Effector CD4-positive, alpha-beta T cell (primary cell): ENCODE results near the gene UBE2O.

Source experiments
- DNase-seq: peaks from one replicate; pipeline ENCODE4 v3.0.0-alpha.2; 2020

The UBE2O gene

DNA sequence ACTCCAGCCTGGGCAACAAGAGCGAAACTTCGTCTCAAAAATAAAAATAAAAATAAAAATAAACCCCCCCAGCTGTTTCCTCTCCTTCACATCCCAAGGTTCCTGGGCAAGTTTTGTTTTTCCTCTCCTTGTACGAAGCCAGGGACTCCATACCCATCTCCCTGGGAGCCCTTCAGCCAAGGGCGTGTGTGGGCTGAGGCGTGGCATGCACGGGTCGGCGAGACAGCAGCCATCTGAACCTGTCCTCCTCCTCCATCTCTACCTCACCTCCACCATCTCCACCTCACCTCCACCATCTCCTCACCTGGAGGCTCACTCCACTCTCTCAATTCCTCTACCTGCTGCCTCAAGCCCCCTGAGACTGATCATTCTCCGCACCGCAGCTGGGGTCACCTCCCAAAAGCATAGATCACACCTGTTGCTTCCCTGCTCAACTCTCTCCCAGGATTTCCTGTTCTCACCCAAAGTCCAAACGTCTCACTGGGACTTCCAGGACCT, 31.3 kb upstream of the UBE2O start:
- DNase-seq: no peak

DNA sequence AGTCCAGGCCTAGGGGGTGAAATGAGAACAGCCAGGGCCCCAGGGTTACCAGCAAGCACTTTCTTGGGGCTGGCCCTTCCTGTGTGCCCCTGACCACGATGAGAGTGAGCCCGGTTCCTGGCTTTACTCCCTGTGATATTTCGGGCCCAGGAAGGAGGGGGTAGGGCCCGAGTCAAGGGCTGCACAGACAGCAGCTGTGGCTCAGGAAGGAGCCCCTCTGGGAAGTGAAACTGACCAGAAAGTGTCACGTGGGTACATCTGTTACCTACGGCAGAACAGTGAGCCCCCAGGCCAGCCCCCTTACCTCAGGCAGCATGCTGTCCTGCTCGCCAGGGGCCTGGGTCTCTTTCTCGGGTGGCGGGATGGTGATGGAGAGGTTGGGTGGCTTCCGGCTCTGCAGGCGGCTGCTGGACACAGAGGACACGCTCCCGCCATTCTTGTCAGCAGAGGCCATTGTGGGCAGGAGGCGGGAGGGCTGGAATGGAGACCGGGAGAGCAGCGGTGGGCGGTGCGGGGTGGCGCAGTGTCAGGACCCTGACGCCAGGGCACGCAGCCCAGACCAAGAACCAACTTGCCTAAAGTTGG, 28.2 kb upstream of the UBE2O start:
- DNase-seq: no peak

DNA sequence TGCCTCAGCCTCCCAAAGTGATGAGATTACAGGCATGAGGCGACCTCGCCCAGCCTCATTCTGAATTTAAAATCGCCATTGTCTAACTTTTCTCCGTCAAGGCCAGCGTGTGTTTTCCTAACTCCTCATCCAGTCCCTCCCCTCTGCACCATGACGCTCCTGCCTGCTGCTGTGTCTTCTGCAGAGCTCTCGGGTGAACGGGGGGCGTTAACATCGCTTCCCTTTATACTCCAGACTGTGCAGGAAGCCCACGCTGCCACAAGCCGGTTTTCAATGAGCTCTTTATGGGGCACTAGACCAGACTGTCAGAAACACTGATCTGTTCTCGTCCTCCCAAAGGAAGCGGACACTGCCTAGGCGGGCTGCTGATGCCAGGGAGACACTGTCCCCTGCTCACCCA, 27.7 kb upstream of the UBE2O start:
- no peak for DNase-seq

DNA sequence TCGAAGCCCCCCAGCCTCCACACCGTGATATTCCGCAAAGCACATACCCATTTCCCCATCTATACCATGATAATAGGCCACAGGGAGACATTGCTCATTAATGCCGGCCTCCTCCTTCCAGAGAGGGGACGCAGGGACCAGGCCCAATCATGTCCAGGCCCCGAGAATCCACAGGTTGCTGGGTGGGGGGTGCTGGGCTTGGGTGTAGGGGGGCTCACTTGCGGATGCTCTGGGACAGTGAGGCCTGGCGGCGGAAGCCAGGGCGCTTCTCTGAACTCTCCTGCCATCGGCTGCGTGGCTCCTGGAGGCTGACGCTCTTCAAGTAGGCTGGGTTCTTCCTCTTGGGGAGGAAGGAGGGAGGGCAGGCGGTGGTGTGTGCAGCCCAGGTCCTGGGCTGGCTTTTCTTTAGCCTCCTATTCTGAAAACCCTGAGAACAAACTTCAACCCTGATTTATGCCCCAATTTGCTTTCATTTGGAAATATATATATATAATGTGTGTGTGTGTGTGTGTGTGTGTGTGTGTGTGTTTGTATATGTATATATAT, 26.6 kb upstream of the UBE2O start:
- no peak for DNase-seq

DNA sequence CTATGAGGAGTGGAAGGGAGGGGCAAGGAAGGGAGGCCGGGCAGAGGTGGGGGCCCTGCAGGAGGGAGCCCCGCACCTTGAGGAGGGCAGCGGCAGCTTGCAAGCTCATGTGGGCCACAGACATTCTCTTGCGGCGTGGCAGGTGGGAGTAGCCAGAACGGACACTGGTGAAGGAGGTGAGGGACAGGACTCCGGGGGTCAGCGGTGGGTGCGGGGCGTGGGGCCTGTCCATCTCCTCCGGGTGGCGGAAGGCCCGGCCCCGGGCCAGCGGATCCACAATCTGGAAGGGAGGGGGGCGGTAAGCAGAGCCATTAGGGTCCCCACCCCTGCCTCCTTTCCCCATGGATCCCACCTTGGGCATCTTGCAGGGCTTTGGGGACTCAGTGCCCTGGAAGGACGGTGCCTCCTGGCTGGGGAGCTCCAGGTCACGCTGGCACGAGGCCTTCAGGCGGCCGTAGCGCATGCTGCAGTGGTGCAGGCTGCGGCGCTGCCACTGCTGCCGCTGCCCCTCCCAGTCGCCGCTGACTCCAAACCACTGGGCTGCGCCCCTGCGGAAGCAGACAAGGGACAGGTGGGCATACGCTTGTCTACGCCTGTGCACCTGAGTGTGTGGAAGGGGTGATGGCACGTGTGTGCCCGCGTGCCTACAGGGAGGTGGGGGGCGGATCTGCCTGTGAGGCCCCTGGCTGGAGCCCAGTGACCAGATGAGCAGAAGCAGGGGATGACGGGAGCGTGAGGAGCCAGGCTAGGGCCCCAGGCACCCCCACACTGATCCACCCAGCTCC, 26.0 kb upstream of the UBE2O start:
- DNase-seq: no peak

DNA sequence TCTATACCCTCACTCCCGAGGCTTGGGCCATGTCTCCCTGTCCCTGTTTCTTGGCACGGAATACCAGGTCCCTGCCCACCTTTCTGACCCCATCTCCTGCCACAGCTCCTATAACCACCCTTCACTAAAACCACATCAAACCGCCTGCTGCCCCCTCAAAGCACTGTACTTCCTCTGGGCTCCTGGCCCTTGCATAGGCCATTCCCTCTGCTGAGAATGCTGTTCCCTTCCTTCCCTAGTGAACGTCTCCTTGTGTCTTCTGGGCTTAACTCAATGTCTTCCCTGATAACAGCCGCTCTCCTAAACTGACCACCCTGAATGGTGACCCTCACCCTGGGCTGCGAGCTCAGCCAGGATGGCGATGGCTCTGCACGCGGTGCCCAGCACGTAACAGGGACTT, 25.1 kb upstream of the UBE2O start:
- DNase-seq: no peak

DNA sequence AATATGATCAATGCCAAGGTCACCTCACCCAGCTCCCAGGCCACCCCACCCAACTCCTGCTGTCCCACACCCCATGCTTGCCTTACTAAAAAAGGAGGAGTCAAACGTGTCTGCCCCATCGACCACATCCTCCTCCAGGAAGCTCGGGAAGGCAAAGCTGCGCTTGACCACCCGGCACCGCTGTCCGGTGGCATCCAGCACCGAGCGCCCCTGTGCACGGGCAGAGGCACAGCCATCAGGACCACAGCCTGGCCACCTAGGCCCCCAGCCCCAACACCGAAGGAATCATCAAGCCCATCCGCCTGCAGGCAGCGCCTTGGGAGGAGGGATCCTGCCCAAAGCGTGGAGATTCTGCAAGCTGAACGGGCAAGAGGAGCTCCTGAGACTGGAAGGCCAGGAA, 24.6 kb upstream of the UBE2O start:
- DNase-seq: no peak

DNA sequence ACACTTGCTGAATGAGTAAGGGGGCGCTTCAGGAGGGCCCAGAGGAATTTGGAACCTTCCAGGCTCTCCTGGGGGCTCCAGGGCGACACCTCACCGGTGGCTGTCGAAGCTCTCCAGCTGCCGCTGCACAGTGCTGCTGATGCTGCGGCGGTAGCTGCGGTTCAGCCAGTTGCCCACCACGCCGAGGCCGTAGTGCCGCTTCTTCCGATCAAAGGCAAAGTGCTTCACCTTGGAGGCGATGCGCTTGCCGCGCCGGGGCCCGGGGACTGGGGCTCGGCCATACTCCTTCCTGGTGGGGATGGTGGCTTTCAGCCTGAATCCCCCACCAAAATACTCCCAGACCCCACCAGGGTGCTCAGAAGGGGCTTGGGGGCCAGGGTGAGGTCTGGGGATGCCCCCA, 23.8 kb upstream of the UBE2O start:
- DNase-seq: no peak

DNA sequence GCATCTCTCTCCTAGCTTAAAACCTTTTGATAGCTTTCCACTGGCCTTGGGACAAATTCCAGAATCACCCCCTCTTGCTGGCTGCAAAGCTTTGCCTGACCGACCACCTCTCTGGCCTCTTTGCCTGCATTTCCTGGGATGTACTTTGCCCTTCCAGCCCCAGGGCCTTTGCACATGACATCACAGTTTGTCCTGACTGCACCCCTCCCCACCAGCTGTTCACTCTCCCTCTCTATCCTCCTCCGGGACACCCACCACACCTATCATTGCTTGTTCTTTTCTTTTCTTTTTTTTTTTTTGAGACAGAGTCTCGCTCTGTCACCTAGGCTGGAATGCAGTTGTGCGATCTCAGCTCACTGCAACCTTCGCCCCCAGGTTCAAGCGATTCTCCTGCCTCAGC, 22.4 kb upstream of the UBE2O start:
- no peak for DNase-seq

DNA sequence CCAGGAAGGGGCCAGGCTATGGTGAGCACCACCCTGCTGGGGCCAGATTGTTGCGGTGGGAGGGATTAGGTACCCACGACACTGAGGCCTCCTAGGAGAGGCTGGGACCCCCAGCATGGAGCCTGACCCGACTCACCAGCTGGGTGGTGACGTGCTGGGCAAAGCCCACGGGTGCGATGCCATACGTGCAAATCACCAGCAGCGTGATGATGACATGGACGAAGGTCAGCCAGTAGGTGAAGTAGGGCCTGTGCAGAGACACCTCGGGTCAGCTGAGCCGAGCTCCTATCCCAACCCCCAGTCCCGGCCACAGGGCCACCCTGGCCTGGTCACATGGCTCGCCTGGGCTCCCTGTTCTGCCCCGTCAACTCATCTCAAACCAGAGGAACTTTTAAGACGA, 21.9 kb upstream of the UBE2O start:
- no peak for DNase-seq

DNA sequence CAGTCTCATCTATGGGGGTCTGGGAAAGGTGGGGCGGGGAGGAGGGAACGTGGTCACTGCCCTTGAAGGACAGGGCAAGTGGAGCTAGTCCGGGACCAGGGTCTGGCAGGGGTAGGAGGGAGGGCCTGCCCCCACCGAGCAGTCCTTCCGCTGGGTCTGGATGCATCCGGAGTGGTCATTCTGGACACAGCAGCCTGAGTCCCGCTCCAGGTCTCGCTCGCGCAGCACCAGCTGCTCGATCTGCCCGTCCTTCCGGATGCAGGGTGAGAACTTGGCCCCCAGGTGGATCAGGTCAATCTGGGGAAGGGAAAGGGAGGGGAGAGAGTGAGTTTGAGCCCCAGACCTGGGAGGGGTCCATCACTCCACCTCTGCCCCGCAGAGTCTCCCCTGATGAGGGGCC, 21.3 kb upstream of the UBE2O start:
- no peak for DNase-seq

DNA sequence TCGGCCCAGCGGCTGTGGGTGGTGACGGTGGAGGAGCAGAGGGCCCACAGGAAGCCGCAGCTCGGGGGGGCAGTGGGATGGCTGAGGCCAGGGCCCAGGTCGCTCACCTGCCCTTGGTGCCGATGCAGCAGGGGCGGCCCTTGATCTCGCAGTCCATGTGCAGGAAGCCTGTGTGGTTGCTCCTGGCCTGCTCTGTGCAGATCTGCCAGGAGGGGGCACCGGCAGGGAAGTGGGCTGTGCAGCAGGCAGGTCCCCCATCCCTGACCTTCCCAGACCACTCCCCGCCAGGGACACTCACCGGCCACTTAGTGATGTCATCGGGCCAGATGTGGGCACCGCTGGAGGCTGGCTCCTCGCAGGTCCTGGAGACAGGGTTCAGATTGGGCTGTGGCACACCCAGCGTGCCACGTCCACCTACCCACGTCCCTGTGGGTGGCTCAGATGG, 20.6 kb upstream of the UBE2O start:
- no peak for DNase-seq

DNA sequence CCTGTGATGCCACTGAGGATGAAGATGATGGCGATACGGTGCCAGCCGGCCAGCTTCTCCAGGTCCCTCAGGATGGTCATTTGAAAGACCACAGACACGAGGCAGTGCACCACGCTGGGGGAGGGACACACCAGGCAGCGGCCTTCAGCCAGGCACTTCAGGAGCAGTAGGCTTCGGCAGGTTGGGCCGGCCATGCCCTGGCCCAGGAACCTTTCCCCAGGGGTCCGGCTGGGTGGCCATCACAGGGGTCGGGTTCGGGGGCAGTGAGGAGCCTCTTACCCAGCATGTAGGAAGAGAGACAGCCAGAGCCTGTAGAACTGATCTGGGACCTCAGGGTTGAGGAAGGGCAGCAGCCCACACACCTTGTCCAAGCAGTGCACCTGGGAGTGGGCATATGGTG, 19.8 kb upstream of the UBE2O start:
- DNase-seq: no peak

DNA sequence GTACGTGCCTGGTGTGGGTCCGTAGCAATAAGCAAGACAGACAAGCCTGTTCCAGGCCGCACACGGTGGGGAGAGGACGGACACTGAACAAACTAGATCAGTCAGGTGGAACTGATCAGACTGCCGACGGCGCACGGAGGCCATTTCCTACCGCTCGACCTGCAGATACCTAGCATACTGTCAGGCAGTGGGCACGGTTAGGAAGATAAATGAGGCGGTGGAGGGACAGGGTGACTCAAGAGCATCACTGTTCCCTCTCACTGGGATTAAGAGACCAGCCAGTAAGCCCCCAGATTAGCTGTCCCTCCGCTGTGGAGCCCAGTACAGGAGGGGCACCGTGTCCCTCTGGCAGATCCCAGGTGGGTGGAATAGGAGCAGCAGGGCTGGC, 19.3 kb upstream of the UBE2O start:
- DNase-seq: no peak

DNA sequence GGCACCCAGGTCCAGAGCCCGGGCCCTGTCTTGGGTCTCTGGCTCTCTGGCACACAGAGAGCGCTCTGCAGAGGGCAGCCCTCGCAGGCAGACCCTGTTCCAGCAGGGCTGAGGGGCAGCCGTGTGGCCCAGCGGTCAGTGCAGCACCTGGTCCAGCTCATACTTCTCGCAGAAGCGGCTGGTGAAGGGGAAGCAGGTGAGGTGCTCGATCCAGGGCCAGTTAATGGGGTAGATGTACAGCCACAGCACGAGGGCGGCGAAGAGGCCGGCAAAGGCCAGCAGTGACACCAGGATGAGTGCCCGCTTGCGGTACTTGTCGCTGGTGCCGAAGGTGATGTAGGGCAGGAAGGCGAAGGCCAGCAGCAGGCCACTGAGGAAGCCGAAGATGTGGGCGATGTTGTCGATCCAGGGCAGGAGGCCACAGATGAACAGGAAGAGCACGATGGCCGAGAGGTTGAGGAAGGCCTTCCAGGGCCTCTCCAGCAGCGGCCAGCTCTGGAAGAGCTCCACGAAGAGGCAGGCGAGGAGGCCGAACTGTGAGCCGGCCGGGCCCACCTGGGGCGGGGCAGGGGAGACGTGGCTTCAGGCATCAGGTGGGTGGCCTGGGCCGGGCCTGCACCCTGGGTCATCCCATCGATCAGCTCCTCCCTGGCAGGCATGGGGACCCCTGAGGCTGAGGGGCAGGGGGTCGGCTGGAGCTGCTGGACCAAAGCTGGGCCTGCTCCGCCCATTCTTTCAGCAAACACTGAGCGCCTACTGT, 18.7 kb upstream of the UBE2O start:
- no peak for DNase-seq

DNA sequence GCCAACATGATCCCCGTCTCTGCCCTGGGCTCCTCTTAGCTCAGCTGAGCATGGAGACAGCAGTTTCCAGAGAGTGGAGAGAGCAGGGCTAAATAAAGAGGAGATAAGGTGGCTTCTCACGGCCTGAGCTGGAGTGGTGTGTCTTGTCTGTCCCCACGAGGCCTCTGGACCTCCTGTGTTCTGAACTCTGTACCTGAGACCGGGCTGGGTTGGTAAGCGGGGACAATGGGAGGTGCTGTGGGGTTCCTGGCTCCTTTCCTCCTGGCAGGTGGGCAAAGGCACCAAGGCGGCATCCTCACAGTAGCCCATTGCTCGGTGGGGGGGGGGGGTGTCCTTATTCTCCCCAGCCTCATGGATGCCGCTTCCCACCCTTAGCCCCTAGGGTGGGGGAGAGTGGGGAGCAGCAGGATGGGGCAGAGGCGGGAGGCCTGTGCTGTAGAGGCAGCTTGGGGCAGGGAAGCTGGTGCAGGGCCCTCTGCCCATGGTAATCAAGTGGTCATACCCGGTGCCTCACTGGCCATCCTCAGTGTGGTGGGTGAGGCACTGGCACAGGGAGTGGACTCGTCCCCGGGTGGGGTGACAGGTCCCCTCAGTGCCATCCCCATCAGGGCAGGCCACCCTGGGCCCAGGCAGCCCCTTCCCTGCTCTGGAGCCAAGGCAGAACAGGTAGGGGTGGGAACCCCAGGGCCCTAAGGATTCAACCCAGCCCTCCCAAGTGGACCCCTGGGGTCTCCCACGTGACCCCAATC, 17.2 kb upstream of the UBE2O start:
- DNase-seq: no peak

DNA sequence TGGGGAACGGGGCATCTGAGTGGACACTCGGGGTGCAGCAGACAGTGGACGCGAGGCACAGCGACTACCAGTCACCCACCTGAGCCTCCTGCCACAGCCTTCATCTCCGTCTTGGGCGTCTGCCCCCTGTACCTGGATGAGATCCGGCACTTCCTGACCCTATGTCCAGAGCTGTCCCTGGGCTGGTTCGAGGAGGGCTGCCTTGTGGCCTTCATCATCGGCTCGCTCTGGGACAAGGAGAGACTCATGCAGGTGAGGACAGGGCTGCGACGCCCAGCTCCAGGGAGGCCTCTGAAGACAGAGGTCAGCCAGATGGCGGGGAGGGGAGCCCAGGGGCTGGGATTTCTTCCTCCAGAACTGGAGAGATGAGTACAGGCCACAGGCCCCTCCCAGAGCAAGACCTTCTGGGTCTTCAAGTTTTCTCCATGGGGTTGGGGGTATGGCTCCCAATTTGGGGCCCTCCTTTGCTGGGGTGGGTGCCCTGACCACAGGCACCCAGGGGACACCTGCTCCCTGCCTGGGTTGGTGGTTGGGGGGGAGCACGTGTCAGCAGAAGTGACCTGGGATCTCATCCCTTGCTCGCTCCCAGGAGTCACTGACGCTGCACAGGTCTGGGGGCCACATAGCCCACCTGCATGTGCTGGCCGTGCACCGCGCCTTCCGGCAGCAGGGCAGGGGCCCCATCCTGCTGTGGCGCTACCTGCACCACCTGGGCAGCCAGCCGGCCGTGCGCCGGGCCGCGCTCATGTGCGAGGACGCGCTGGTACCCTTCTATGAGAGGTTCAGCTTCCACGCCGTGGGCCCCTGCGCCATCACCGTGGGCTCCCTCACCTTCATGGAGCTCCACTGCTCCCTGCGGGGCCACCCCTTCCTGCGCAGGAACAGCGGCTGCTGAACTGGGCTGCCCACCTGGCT, 16.4 kb upstream of the UBE2O start:
- no peak for DNase-seq

DNA sequence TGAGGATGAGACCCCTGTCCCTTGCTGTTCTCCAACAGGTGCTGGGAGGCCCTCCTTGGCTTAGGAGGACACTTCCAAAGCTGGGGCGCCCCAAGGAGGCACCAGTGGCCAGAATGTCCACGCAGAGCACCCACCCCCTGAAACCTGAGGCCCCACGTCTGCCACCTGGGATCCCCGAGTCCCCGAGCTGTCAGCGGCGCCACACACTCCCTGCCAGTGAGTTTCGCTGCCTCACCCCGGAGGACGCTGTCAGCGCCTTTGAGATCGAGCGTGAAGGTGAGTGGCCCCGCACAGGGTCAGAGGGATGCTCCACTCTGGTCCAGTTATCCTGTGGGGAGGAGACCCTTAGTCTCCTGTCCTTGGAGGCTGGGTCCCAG, 15.7 kb upstream of the UBE2O start:
- DNase-seq: no peak

DNA sequence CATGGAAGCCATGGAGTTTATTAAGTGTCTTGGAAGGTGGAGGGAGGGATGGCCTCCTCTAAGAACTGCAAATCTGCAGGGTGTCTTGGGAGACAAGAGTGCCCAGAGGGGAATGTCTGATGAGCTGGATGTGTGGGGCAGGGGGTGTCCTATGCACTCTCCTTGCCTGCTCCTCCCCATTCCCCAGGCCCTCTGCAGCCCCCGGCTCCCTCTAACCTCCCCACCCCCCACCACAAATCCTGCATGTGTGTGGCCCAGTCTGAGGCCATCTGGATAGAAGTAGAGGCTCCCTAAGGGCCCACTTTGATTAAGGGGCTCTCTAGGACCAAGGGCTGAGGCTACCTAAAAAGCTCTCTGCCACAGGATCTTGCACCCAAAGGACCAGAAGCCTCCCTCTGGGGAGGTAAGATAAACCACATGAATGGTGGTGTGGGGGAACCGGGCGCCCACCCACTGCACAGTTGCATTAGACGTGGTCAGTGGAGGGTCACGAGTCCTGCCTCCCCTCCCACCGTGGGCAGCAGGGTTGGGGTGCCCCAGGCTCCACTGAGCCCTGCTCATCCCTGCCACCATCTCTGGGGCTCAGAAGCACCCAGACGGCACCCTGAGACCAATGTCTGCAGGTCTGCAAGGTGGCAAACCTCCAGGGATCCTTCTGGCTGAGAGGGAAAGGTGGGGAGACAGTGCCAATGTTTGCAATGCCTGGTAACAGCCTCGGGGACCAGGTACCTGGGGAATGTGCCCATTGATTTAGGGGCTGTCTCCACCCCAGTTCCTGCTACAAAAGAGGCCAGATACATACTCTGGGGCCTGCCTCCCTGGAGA, 15.1 kb upstream of the UBE2O start:
- DNase-seq: no peak

DNA sequence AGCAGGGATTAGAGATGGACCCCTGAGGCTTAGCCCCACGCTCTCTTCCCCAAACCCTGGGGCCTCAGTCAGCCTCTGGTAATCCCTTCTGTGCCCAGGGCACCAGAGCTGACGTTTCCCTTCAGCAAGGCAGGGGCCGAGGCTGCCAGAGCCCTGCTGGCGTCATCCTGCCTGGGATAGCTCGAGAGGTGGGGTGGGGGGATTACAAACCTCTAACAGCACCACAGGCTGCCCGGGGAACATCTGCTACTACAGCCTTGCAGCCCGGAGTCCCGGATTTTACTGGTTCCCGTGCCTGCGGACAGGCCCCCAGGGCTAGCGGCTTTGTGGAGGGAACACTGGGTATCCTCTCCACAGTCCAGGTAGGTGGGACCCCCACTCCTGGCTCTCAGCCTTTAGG, 14.4 kb upstream of the UBE2O start, which contains the start of gene AANAT:
TSS of gene AANAT (plus strand) at position 238 of the 400 bp plus-strand sequence. CDS start 1,144 bp downstream, outside the sequence.
- DNase-seq: no peak

DNA sequence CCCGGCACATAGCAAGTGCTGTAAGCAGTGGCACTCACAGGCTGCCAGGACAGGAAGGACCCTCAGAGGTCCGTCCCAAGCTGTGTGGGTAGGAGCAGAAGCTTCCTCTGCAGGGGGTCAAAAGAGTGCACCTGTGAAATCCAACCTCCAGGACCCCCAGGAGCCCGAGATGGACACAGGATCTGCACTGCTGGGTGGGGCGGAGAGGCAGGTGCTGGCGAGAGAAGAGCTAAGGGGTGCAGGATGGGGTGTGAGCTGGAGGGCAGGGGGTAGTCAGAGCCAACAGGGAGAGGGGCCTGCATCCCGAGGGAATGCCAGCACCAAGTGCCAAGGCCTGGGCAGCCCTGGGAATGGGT, 13.8 kb upstream of the UBE2O start:
- no peak for DNase-seq
